Upper lobe of right lung (tissue), 1 donor: ENCODE measurements around the gene ZNF496. TPM values are rescaled to one million over a fixed set of nuclear protein-coding genes. Genes with fewer than 3 reads are reported as not detected.
A peak's percentile ranks its signal among the peaks of the same experiment; 100 is the strongest.

ENCODE experiments used
- ATAC-seq: fragments of 200-7000 bp; cut with Tn5 transposase; one replicate; pipeline ENCODE4 v1.9.1; 2020; ENCODE audit warnings: mild to moderate bottlenecking, moderate library complexity
- DNase-seq: peaks from one replicate; pipeline ENCODE4 v3.0.0-alpha.2; 2020
- H3K27ac ChIP-seq: fragments of 200-600 bp; one replicate; pipeline ENCODE4 v1.8.0; 2022
- H3K27me3 ChIP-seq: fragments of 200-600 bp; one replicate; pipeline ENCODE4 v1.8.0; 2022; ENCODE audit warnings: mild to moderate bottlenecking
- H3K36me3 ChIP-seq: fragments of 200-600 bp; one replicate; pipeline ENCODE4 v1.8.0; 2022
- H3K4me1 ChIP-seq: fragments of 200-600 bp; one replicate; pipeline ENCODE4 v1.8.0; 2022
- H3K4me3 ChIP-seq: fragments of 200-600 bp; one replicate; pipeline ENCODE4 v1.8.0; 2022; ENCODE audit warnings: mild to moderate bottlenecking
- H3K9me3 ChIP-seq: fragments of 200-600 bp; one replicate; pipeline ENCODE4 v1.8.0; 2022
- CTCF ChIP-seq: fragments of 200-600 bp; IDR thresholded peaks from one replicate; pipeline ENCODE4 v1.8.0; 2022; ENCODE audit warnings: antibody characterized with exemption
- intact Hi-C: fragments of 100-400 bp; cut with DNase I; formaldehyde crosslinking; loops from one replicate; pipeline ENCODE4 v1.11.0; 2022
- total RNA-seq: library from RNA; stranded (reverse); fragmentation: NEBNext Ultra II Directional; extraction: Animal tissue kit (Norgen Biotek cat#: 25700); gene quantifications from one replicate; pipeline ENCODE4 v1.2.1, GENCODE V29; 2021
- donor health status: DM: no; HTN: yes; CAD: no; lungs with severe emphysema.

Gene ZNF496
- total RNA-seq, 1 donor from 2014 or later = 28.0 TPM

GRCh38 chr1:247373721-247374141 is 42.1 kb upstream of the ZNF496 start:
- Histone ChIP-seq H3K4me3 (peak overlapping the region; percentile 40), H3K27ac (no peak overlapping the region), H3K4me1 (no peaks in the 10 kb centered on the region), H3K9me3 (no peaks in the 10 kb centered on the region), H3K27me3 (no peaks in the 10 kb centered on the region), H3K36me3 (no peaks in the 10 kb centered on the region)
- peak; percentile 76 for ATAC-seq
- intact Hi-C loops = no loop called here
- peak; percentile 43 for TF ChIP-seq CTCF
- peak; percentile 67 for DNase-seq

GRCh38 chr1:247371801-247372259 is 40.2 kb upstream of the ZNF496 start:
- Histone ChIP-seq H3K4me1 (no peaks in the 10 kb centered on the region), H3K27me3 (no peaks in the 10 kb centered on the region), H3K4me3 (no peak overlapping the region), H3K27ac (no peak overlapping the region), H3K9me3 (no peaks in the 10 kb centered on the region), H3K36me3 (no peaks in the 10 kb centered on the region)
- ATAC-seq (no peak), DNase-seq (no peak)
- TF ChIP-seq CTCF = no peak
- intact Hi-C loops = no loop called here

GRCh38 chr1:247370786-247371732 is 39.4 kb upstream of the ZNF496 start:
- H3K27me3 ChIP-seq = no peaks in the 10 kb centered on the region
- no peaks in the 10 kb centered on the region for H3K36me3 ChIP-seq
- intact Hi-C loops = no loop called here
- H3K4me3 ChIP-seq = no peak overlapping the region
- H3K9me3 ChIP-seq = no peaks in the 10 kb centered on the region
- ATAC-seq (no peak), DNase-seq (no peak)
- H3K27ac ChIP-seq = no peak overlapping the region
- no peaks in the 10 kb centered on the region for H3K4me1 ChIP-seq
- TF ChIP-seq CTCF = no peak

- DNase-seq (no peak), ATAC-seq (no peak)
- Histone ChIP-seq H3K4me3 (no peak overlapping the region), H3K27ac (no peak overlapping the region), H3K9me3 (no peaks in the 10 kb centered on the region), H3K4me1 (no peaks in the 10 kb centered on the region), H3K36me3 (no peaks in the 10 kb centered on the region), H3K27me3 (no peaks in the 10 kb centered on the region)
- intact Hi-C loops = no loop called here
- TF ChIP-seq CTCF = no peak
Measured at GRCh38 chr1:247368490-247369145, 37.0 kb upstream of the ZNF496 start.

GRCh38 chr1:247367786-247368422 is 36.2 kb upstream of the ZNF496 start:
- no peaks in the 10 kb centered on the region for H3K36me3 ChIP-seq
- intact Hi-C loops = no loop called here
- no peak overlapping the region for H3K27ac ChIP-seq
- ATAC-seq (no peak), DNase-seq (no peak)
- H3K4me1 ChIP-seq = no peaks in the 10 kb centered on the region
- no peak overlapping the region for H3K4me3 ChIP-seq
- no peaks in the 10 kb centered on the region for H3K9me3 ChIP-seq
- no peaks in the 10 kb centered on the region for H3K27me3 ChIP-seq
- no peak for TF ChIP-seq CTCF
